Transverse colon (tissue), 4 donors: ENCODE measurements around the gene CLDN14. TPM values are rescaled to one million over a fixed set of nuclear protein-coding genes. Genes with fewer than 3 reads are reported as not detected.

ENCODE experiments used
- DNase-seq: peaks from one replicate; pipeline ENCODE4 v3.0.0-alpha.2; 2019
- H3K27ac ChIP-seq, 4 donors: fragments of 200-600 bp; sonication (generic); 2 replicates each; pipeline ENCODE4 v1.5.1; 2016 to 2018; ENCODE audit warnings: inconsistent platforms in 4 of 4
- H3K27me3 ChIP-seq: fragments of 200-600 bp; sonication (generic); 2 replicates; pipeline ENCODE4 v1.5.1; 2017; ENCODE audit warnings: inconsistent platforms
- H3K36me3 ChIP-seq, 4 donors: fragments of 200-600 bp; sonication (generic); 2 replicates each; pipeline ENCODE4 v1.5.1; 2017 to 2019; ENCODE audit warnings: inconsistent platforms in 4 of 4
- H3K4me1 ChIP-seq, 4 donors: fragments of 200-600 bp; sonication (generic); 2 replicates each; pipeline ENCODE4 v1.5.1; 2017 to 2020; ENCODE audit warnings: inconsistent platforms in 4 of 4
- H3K4me3 ChIP-seq, 4 donors: fragments of 200-600 bp; sonication (generic); 1 replicate in 1 of 4; 2 replicates in 3 of 4; pipeline versions ENCODE4 v1.5.1 to v1.6.1; 2017 to 2019; ENCODE audit warnings: inconsistent platforms in 4 of 4
- H3K9me3 ChIP-seq, 2 donors: fragments of 200-600 bp; sonication (generic); 2 replicates each; pipeline ENCODE4 v1.5.1; 2017 to 2019; ENCODE audit warnings: inconsistent platforms in 2 of 2
- CTCF ChIP-seq, 5 experiments: fragments of 200-600 bp in 3 of 5; fragments of 450-650 bp in 2 of 5; sonication (generic) in 3 of 5; IDR thresholded peaks; 1 replicate in 2 of 5; 2 replicates in 3 of 5; pipeline ENCODE4 v1.5.1; 2016 to 2017; ENCODE audit warnings: antibody characterized with exemption in 5 of 5, inconsistent platforms in 3 of 5, mild to moderate bottlenecking in 2 of 5, moderate library complexity in 1 of 5
- EP300 ChIP-seq: sonication (generic); formaldehyde crosslinking; IDR thresholded peaks from one replicate; pipeline ENCODE4 v1.6.1; 2017; ENCODE audit warnings: antibody characterized with exemption, low read depth
- POLR2A ChIP-seq: fragments of 450-650 bp; IDR thresholded peaks from one replicate; pipeline ENCODE4 v1.6.1; 2016; ENCODE audit warnings: antibody characterized with exemption, mild to moderate bottlenecking, moderate library complexity
- POLR2AphosphoS5 ChIP-seq, 3 donors: sonication (generic); formaldehyde crosslinking; IDR thresholded peaks; one replicate each; pipeline ENCODE4 v1.6.1; 2016; ENCODE audit warnings: antibody characterized with exemption in 3 of 3
- WGBS, 2 donors: methylation state at CpG; one replicate each; pipeline ENCODE4 v1.1.5; 2018; ENCODE audit warnings: low coverage in 1 of 2; 5-methylcytosine and 5-hydroxymethylcytosine counted together
- in situ Hi-C, 4 donors: fragments of 200-750 bp; cut with MboI; loops; one replicate each; pipeline versions ENCODE4 v1.15.0 to v1.15.1; 2017; ENCODE audit warnings: low sequenced_read_pairs in 3 of 4, low pct_ligation_motif_present in 1 of 4, low pct_unique_long_range_greater_than_20kb in 1 of 4
- intact Hi-C: fragments of 100-400 bp; cut with DNase I; formaldehyde crosslinking; loops from one replicate; pipeline ENCODE4 v1.15.1; 2023; ENCODE audit warnings: low total_unique reads
- total RNA-seq, 4 donors: library from RNA; depleted of rRNA; stranded (reverse); fragments of >200 nt; gene quantifications; one replicate each; pipeline ENCODE4 v1.1.0, GENCODE V29; 2016

The CLDN14 gene
- total RNA-seq, 4 donors from 2014 or later = not detected

GRCh38 chr21:36420571-36421339, 59.2 kb downstream of the CLDN14 start:
- 90 to 100% methylated on average over 1 to 18 of the region's 18 CpGs for WGBS, 2 donors
- in situ Hi-C loops = loop anchor here in 1 of 4 donors (25.0 kb wide), 1 partner anchor 167 kb away; no protein-coding TSS in a partner anchor
- no peak for DNase-seq
- H3K27ac ChIP-seq = no peak overlapping the region
- no peaks in the 10 kb centered on the region for H3K9me3 ChIP-seq
- H3K36me3 ChIP-seq = no peaks in the 10 kb centered on the region
- no peaks in the 10 kb centered on the region for H3K4me1 ChIP-seq
- H3K27me3 ChIP-seq = no peaks in the 10 kb centered on the region
- TF ChIP-seq CTCF (IDR thresholded peaks at IDR 0.05) = no peak
- no peak for TF ChIP-seq EP300
- no peak for TF ChIP-seq POLR2AphosphoS5 (IDR thresholded peaks at IDR 0.05)
- no peak for TF ChIP-seq POLR2A
- intact Hi-C loops = no loop called here
- no peak overlapping the region for H3K4me3 ChIP-seq

GRCh38 chr21:36419996-36420395, 59.9 kb downstream of the CLDN14 start:
- Histone ChIP-seq H3K27ac (no peak overlapping the region), H3K36me3 (no peaks in the 10 kb centered on the region), H3K4me1 (no peaks in the 10 kb centered on the region), H3K27me3 (no peaks in the 10 kb centered on the region), H3K9me3 (no peaks in the 10 kb centered on the region), H3K4me3 (no peak overlapping the region)
- 0 to 16% methylated on average over 1 to 8 of the region's 8 CpGs for WGBS, 2 donors
- no peak for TF ChIP-seq POLR2AphosphoS5 (IDR thresholded peaks at IDR 0.05)
- TF ChIP-seq EP300 = no peak
- TF ChIP-seq CTCF (IDR thresholded peaks at IDR 0.05) = peak; percentile 66 to 72 (median 70)
- intact Hi-C loops = no loop called here
- peak; percentile 78 for DNase-seq
- in situ Hi-C loops = loop anchor here in 1 of 4 donors (25.0 kb wide), 1 partner anchor 167 kb away; no protein-coding TSS in a partner anchor

GRCh38 chr21:36419241-36419640, 60.7 kb downstream of the CLDN14 start:
- no peak for DNase-seq
- Histone ChIP-seq H3K36me3 (no peaks in the 10 kb centered on the region), H3K27me3 (no peaks in the 10 kb centered on the region), H3K9me3 (no peaks in the 10 kb centered on the region), H3K4me1 (no peaks in the 10 kb centered on the region), H3K4me3 (no peak overlapping the region), H3K27ac (no peak overlapping the region)
- TF ChIP-seq POLR2A (no peak), POLR2AphosphoS5 (IDR thresholded peaks at IDR 0.05) (no peak), EP300 (no peak), CTCF (IDR thresholded peaks at IDR 0.05) (no peak)
- in situ Hi-C loops (loop anchor here in 1 of 4 donors (25.0 kb wide), 1 partner anchor 168 kb away; no protein-coding TSS in a partner anchor), intact Hi-C loops (no loop called here)
- WGBS, 2 donors = 85 to 88% methylated on average over 14 of the region's 14 CpGs

- intact Hi-C loops = no loop called here
- no peaks in the 10 kb centered on the region for H3K36me3 ChIP-seq
- DNase-seq = no peak
Observed at GRCh38 chr21:36415375-36415774, 64.5 kb downstream of the CLDN14 start.

More at GRCh38 chr21:36415375-36415774, 64.5 kb downstream of the CLDN14 start:
- Histone ChIP-seq H3K4me3 (no peak overlapping the region), H3K27ac (no peak overlapping the region), H3K9me3 (no peaks in the 10 kb centered on the region), H3K27me3 (no peaks in the 10 kb centered on the region), H3K4me1 (no peaks in the 10 kb centered on the region)
- in situ Hi-C loops = loop anchor here in 1 of 4 donors (25.0 kb wide), 1 partner anchor 172 kb away; no protein-coding TSS in a partner anchor
- WGBS, 2 donors = 93 to 96% methylated on average over 3 to 6 of the region's 6 CpGs
- TF ChIP-seq CTCF (IDR thresholded peaks at IDR 0.05) (no peak), POLR2A (no peak), POLR2AphosphoS5 (IDR thresholded peaks at IDR 0.05) (no peak), EP300 (no peak)
